Measurements from ENCODE around the gene FOXN1.

The FOXN1 gene

GRCh38 chr17:28523186-28523585, 17.0 kb downstream of the FOXN1 start:
- Mint-ChIP-seq H3K27ac (no peak overlapping the region), H3K4me1 (ENCODE audit: low read depth) (no peaks in the 10 kb centered on the region), H3K9me3 (ENCODE audit: low read depth) (no peaks in the 10 kb centered on the region)

DNA sequence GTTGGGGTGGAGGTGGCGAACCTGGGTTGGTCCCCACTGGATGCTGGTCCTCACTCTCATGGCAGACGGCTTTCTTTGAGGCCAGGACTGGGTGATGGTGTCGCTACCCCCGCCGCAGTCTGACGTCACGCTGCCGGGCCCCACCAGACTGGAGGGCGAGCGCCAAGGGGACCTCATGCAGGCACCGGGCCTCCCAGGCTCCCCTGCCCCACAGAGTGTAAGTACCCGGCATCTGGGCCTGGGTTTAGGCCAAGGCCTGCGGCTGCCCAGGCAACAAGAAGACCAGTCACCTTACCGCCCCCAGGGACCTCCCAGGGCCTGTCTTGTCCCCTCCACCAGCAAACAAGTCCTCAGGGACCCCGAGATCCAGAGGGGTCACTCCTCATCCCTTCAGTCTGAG, 17.7 kb downstream of the FOXN1 start:
- no peaks in the 10 kb centered on the region for H3K9me3 Mint-ChIP-seq (ENCODE audit: low read depth)
- H3K27ac Mint-ChIP-seq, result no peak overlapping the region
- no peaks in the 10 kb centered on the region for H3K36me3 Mint-ChIP-seq
- H3K4me1 Mint-ChIP-seq (ENCODE audit: low read depth), result no peaks in the 10 kb centered on the region
- no peak overlapping the region for H3K4me3 Mint-ChIP-seq
- no peaks in the 10 kb centered on the region for H3K27me3 Mint-ChIP-seq

More at GRCh38 chr17:28523186-28523585, 17.0 kb downstream of the FOXN1 start:
- H3K27me3 Mint-ChIP-seq, result no peaks in the 10 kb centered on the region
- H3K36me3 Mint-ChIP-seq, result no peaks in the 10 kb centered on the region
- H3K4me3 Mint-ChIP-seq, result no peak overlapping the region

DNA sequence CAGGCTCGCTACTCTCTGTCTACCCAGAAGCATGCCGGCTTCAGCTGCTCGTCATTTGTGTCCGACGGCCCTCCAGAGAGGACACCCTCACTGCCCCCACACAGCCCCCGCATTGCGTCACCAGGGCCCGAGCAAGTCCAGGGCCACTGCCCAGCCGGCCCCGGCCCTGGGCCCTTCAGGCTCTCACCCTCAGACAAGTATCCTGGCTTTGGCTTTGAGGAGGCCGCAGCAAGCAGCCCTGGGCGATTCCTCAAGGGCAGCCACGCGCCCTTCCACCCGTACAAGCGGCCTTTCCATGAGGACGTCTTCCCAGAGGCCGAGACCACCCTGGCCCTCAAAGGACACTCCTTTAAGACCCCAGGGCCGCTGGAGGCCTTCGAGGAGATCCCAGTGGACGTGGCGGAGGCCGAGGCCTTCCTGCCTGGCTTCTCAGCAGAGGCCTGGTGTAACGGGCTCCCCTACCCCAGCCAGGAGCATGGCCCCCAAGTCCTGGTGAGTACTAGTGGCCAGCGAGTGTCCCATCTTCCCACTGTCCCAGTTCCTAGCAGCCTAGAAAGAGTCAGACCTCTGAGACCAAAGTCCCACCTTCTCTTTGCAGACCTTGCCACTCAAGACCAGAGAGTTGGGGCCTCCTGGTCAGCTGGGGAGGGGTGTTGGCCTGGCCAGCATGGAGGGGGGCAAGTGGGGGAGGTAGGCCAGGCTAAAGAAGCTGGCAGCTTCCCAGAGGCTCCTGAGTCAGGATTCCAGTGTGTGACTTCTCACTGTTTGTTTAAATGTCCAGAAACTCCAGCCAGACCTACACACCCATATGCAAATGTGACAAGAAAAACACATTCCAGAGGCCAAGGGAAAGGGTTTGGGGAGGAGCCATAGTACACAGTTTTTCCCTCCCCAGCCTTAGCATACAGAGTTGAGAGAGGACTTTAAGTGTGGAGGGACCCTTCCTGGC, 18.6 kb downstream of the FOXN1 start:
- H3K27ac Mint-ChIP-seq, result no peak overlapping the region
- H3K27me3 Mint-ChIP-seq, result no peaks in the 10 kb centered on the region
- no peak overlapping the region for H3K4me3 Mint-ChIP-seq
- no peaks in the 10 kb centered on the region for H3K4me1 Mint-ChIP-seq (ENCODE audit: low read depth)
- H3K36me3 Mint-ChIP-seq, result no peaks in the 10 kb centered on the region
- no peaks in the 10 kb centered on the region for H3K9me3 Mint-ChIP-seq (ENCODE audit: low read depth)

DNA sequence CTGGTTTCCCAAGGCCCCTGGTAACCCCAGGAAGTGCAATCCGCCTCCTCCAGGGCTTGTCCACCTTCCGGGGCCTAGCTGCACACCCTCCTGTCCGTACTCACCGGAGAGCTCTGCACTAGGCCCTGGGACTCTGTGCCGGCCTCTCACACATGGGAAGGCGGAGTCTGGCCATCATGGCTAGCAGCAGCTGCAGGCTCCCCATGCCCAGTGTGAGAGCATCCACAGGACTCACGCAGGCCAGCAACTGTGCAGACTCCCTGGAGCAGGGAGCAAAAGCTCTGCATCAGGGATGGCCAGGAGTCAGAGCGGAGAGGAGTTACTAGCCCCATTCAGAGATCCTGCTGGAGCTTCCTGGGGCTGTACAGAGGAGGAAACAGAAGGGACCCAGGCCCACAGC, 20.2 kb downstream of the FOXN1 start:
- H3K27me3 Mint-ChIP-seq, result no peaks in the 10 kb centered on the region
- H3K9me3 Mint-ChIP-seq (ENCODE audit: low read depth), result no peaks in the 10 kb centered on the region
- no peak overlapping the region for H3K4me3 Mint-ChIP-seq
- no peaks in the 10 kb centered on the region for H3K36me3 Mint-ChIP-seq
- no peaks in the 10 kb centered on the region for H3K4me1 Mint-ChIP-seq (ENCODE audit: low read depth)
- H3K27ac Mint-ChIP-seq, result no peak overlapping the region

DNA sequence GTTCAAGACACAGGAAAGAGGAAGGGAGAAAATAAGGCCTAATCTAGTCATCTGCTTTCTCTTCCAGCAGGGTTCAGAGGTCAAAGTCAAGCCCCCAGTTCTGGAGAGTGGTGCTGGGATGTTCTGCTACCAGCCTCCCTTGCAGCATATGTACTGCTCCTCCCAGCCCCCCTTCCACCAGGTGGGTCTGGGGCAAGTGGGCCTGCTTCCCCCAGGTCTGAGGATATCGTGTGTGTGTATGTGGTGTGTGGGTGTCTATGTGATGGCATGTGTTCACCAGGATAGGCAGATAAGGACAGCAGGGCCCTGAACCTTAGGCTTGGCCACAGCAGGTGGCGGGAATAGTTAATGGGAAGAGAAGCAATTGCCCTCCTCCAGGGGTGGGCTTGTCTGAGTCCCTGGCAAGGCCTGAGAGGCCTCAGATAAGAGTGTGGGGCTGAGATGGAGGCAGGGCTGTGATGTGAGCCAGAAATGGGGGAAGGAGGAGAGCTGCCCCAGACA, 21.1 kb downstream of the FOXN1 start:
- Mint-ChIP-seq H3K36me3 (no peaks in the 10 kb centered on the region), H3K9me3 (ENCODE audit: low read depth) (no peaks in the 10 kb centered on the region), H3K27ac (no peak overlapping the region), H3K4me3 (no peak overlapping the region), H3K4me1 (ENCODE audit: low read depth) (no peaks in the 10 kb centered on the region), H3K27me3 (no peaks in the 10 kb centered on the region)

DNA sequence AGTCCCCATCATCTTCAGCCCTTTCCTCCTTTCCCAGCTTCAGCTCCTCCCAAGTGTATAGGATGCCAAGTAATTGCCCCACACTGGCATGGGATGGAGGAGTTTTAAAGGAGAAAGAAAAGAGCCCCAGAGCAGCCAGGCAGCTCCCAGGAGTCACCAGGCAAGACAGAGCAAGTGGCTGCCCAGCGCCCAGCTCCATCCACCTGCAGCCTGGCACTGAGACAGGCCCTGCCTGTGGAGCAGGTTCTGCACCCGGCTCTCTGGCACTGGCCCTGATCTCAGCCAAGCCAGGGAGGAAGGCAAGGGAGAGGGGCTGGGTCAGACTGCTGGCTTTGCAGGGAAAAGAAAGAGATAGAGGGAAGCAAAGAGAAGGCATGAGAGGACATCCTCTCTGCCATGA, 21.7 kb downstream of the FOXN1 start:
- Mint-ChIP-seq H3K4me1 (ENCODE audit: low read depth) (no peaks in the 10 kb centered on the region), H3K27ac (no peak overlapping the region), H3K9me3 (ENCODE audit: low read depth) (no peaks in the 10 kb centered on the region), H3K36me3 (no peaks in the 10 kb centered on the region), H3K4me3 (no peak overlapping the region), H3K27me3 (no peaks in the 10 kb centered on the region)

GRCh38 chr17:28528327-28529012, 22.3 kb downstream of the FOXN1 start:
- Mint-ChIP-seq H3K4me1 (ENCODE audit: low read depth) (no peaks in the 10 kb centered on the region), H3K9me3 (ENCODE audit: low read depth) (no peaks in the 10 kb centered on the region), H3K4me3 (no peak overlapping the region), H3K27ac (no peak overlapping the region), H3K36me3 (no peaks in the 10 kb centered on the region), H3K27me3 (no peaks in the 10 kb centered on the region)

DNA sequence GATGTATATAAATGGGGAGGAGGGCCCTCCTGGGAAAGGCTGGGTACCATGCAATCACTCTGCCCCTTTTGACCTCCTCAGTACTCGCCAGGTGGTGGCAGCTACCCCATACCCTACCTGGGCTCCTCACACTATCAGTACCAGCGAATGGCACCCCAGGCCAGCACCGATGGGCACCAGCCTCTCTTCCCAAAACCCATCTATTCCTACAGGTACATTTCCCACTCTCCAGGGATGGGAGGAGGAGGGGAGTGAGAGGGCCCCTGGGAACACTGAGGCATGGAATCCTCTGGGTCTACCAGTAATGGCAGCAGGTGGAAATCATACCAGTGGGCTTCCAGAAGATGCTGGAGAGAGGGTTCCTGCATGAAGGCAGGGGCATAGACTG, 22.9 kb downstream of the FOXN1 start:
- no peak overlapping the region for H3K27ac Mint-ChIP-seq
- no peaks in the 10 kb centered on the region for H3K9me3 Mint-ChIP-seq (ENCODE audit: low read depth)
- H3K27me3 Mint-ChIP-seq, result no peaks in the 10 kb centered on the region
- no peaks in the 10 kb centered on the region for H3K36me3 Mint-ChIP-seq
- H3K4me1 Mint-ChIP-seq (ENCODE audit: low read depth), result no peaks in the 10 kb centered on the region
- H3K4me3 Mint-ChIP-seq, result no peak overlapping the region

- Mint-ChIP-seq H3K27me3 (no peaks in the 10 kb centered on the region), H3K4me1 (ENCODE audit: low read depth) (no peaks in the 10 kb centered on the region), H3K9me3 (ENCODE audit: low read depth) (no peaks in the 10 kb centered on the region)
Observed at GRCh38 chr17:28530250-28530649, 24.1 kb downstream of the FOXN1 start.

DNA sequence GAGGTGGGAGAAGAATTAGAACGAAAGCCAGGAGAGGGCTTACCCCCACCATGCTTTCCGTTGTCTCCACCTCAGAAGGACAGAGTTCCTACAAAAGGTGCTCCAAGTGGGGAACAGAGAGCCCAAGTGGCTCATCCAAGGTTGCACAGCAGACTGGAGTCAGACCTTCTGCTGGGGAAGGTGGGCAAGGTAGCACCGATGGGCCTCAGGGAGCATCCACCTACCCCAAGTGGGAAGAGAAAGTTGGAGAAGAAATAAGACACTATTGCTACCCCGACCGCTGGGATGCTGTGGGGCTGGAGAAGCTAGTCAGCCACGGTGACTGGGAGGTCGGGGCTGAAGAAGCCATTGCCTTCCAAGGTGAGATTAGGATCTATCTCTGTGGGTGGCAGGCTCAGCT, 24.8 kb downstream of the FOXN1 start:
- no peak overlapping the region for H3K27ac Mint-ChIP-seq
- H3K9me3 Mint-ChIP-seq (ENCODE audit: low read depth), result no peaks in the 10 kb centered on the region

More at GRCh38 chr17:28530250-28530649, 24.1 kb downstream of the FOXN1 start:
- no peak overlapping the region for H3K4me3 Mint-ChIP-seq
- H3K36me3 Mint-ChIP-seq, result no peaks in the 10 kb centered on the region
- H3K27ac Mint-ChIP-seq, result no peak overlapping the region

DNA sequence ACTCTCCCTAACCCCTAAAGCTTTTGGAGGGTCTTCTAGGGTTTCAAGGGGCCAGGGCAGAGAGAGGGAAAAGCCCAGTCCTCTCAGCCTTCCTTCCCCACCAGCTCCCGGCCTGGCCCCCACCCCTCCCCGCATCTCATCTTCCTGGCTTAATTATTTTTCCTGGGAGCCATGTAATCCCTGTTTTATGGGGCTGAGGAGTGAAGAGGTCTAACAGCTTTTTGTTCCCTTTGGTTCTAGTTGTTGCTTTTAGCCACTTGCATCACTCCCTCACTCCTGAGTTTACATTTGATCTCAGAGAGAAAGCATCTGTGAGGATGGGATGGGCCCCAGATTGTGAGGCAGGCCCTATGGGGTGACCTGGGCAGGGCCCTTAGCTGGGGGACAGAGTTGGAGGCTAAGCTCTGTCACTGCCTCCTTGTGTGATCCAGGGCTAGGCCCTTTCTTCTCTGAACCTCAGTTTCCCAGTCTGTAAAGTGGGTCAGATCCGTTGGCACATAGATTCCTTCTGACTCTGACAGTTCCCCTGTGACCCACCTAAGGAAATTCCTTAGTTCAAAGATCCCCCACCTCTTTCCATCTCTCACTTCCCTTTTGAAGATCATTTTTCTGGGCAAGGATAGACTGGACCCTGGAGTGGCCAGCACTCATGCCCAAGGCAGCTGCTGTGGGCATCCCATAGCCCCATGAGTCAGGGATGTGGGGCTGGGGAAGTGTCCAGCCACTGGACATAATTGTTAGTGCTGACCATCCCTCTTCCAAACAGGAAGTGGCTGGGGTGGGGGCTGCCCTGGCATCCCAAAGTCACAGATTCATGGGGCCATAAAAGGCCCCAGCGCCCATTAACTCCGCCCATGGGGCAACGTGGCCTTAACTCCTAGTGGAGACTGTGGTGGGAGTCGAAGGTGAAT, 26.2 kb downstream of the FOXN1 start:
- Mint-ChIP-seq H3K4me1 (ENCODE audit: low read depth) (no peaks in the 10 kb centered on the region), H3K4me3 (no peak overlapping the region), H3K27ac (no peak overlapping the region), H3K36me3 (no peaks in the 10 kb centered on the region), H3K27me3 (no peaks in the 10 kb centered on the region), H3K9me3 (ENCODE audit: low read depth) (no peaks in the 10 kb centered on the region)

More for the DNA sequence above, 24.8 kb downstream of the FOXN1 start:
- Mint-ChIP-seq H3K4me3 (no peak overlapping the region), H3K27me3 (no peaks in the 10 kb centered on the region), H3K36me3 (no peaks in the 10 kb centered on the region), H3K4me1 (ENCODE audit: low read depth) (no peaks in the 10 kb centered on the region)

GRCh38 chr17:28533091-28533807, 27.1 kb downstream of the FOXN1 start:
- Mint-ChIP-seq H3K4me1 (ENCODE audit: low read depth) (no peaks in the 10 kb centered on the region), H3K36me3 (no peaks in the 10 kb centered on the region), H3K9me3 (ENCODE audit: low read depth) (no peaks in the 10 kb centered on the region), H3K27me3 (no peaks in the 10 kb centered on the region), H3K27ac (no peak overlapping the region), H3K4me3 (no peak overlapping the region)

DNA sequence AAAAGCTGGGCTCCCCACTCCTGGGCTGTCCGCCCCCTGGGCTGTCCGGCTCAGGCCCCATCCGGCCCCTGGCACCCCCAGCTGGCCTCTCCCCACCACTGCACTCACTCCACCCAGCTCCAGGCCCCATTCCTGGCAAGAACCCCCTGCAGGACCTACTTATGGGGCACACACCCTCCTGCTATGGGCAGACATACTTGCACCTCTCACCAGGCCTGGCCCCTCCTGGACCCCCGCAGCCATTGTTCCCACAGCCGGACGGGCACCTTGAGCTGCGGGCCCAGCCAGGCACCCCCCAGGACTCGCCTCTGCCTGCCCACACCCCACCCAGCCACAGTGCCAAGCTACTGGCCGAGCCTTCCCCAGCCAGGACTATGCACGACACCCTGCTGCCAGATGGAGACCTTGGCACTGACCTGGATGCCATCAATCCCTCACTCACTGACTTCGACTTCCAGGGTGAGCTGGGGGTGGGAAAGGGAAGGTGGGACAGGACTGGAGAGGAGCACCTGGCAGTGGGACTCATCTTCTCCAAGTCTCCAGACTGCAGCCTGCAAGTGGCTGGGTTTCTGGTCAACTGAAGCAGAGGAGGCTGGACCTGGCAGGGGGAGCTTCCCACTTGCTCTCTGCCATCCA, 28.7 kb downstream of the FOXN1 start:
- Mint-ChIP-seq H3K9me3 (ENCODE audit: low read depth) (no peaks in the 10 kb centered on the region), H3K36me3 (no peaks in the 10 kb centered on the region), H3K4me3 (no peak overlapping the region), H3K27ac (no peak overlapping the region), H3K27me3 (no peaks in the 10 kb centered on the region), H3K4me1 (ENCODE audit: low read depth) (no peaks in the 10 kb centered on the region)

All from activated naive CD8-positive, alpha-beta T cell (primary cell).